Measurements from ENCODE around the gene NT5C1A.

NT5C1A gene

DNA sequence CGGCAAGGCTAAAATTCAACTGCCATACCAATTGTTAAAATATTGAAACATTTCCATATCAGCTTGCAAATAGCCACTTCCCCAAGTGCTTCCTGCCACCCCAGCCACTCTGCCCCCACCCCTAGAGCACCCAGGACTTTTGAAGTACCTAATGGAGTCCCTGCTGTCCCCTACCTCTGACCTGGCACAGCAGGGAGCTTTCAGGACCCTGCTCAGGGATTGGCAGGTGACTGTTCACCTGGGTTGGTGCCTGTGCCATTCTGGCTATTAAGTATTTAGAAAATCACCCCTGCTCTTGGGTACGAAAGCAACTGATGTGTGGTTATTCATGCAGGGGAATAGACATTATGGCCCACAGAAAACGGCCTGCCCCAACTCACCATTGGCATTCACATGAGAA is 28.4 kb upstream of the NT5C1A start:
- H3K4me1 ChIP-seq (ENCODE audit: control insufficient read depth in 1 of 2, insufficient read depth in 1 of 2, low read depth in 1 of 2, low read length in 1 of 2): peaks cover 27 to 39% of the 10 kb centered on the region in 2 experiments
- TF ChIP-seq, protein P1, sequence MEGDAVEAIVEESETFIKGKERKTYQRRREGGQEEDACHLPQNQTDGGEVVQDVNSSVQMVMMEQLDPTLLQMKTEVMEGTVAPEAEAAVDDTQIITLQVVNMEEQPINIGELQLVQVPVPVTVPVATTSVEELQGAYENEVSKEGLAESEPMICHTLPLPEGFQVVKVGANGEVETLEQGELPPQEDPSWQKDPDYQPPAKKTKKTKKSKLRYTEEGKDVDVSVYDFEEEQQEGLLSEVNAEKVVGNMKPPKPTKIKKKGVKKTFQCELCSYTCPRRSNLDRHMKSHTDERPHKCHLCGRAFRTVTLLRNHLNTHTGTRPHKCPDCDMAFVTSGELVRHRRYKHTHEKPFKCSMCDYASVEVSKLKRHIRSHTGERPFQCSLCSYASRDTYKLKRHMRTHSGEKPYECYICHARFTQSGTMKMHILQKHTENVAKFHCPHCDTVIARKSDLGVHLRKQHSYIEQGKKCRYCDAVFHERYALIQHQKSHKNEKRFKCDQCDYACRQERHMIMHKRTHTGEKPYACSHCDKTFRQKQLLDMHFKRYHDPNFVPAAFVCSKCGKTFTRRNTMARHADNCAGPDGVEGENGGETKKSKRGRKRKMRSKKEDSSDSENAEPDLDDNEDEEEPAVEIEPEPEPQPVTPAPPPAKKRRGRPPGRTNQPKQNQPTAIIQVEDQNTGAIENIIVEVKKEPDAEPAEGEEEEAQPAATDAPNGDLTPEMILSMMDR (IDR thresholded peaks at IDR 0.05): no peak
- no peaks in the 10 kb centered on the region for H3K9me3 ChIP-seq
- peak overlapping the region; percentile 25 for H3K27ac ChIP-seq
- no peak overlapping the region for H3K4me3 ChIP-seq (ENCODE audit: low read depth in 1 of 2, low read length in 1 of 2)
- peaks cover 34% of the 10 kb centered on the region for H3K27me3 ChIP-seq
- H3K36me3 ChIP-seq: no peaks in the 10 kb centered on the region

DNA sequence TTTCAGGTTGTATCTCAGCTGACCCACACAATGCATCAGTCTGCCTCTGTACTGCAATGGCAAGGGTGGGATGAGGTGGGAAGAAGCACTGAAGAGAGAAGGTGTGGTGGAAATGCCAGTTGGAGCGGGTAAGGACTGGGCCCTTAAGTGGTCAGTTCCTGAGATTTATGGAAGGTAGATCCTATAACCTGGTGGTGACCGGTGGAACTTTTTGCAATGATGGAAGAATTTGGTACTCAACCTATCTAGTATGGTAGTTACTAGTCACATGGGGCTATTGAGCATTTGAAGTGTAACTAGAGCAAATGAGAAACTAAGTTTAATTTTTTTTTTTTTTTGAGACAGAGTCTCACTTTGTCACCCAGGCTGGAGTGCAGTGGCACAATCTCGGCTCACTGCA is 27.5 kb upstream of the NT5C1A start:
- Histone ChIP-seq H3K4me3 (ENCODE audit: low read depth in 1 of 2, low read length in 1 of 2) (no peak overlapping the region), H3K27me3 (peaks cover 43% of the 10 kb centered on the region), H3K27ac (no peak overlapping the region), H3K9me3 (no peaks in the 10 kb centered on the region), H3K4me1 (ENCODE audit: control insufficient read depth in 1 of 2, insufficient read depth in 1 of 2, low read depth in 1 of 2, low read length in 1 of 2) (peaks cover 25 to 36% of the 10 kb centered on the region in 2 experiments), H3K36me3 (no peaks in the 10 kb centered on the region)
- TF ChIP-seq, protein P1 (IDR thresholded peaks at IDR 0.05): no peak

DNA sequence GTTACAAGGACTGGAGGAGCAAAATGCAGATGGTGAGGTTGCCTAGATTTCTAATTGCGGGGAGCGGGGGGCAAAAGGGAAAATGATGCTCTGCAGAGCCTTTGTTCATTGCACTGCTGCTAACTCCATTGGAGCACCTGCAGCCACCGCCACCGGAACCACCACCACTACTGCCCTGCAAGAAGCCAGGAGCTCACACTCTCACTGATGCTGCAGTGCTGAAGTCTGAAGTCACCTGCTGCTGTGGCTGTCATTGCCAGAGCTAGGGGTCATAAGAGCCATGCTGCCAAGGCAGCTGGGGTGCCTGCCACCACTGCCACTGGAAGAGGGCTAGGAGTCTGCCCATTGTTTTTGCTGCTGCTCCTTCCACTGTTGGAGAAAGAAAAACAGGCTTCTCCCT is 26.7 kb upstream of the NT5C1A start:
- no peaks in the 10 kb centered on the region for H3K9me3 ChIP-seq
- H3K4me3 ChIP-seq (ENCODE audit: low read depth in 1 of 2, low read length in 1 of 2): no peak overlapping the region
- peaks cover 25 to 36% of the 10 kb centered on the region in 2 experiments for H3K4me1 ChIP-seq (ENCODE audit: control insufficient read depth in 1 of 2, insufficient read depth in 1 of 2, low read depth in 1 of 2, low read length in 1 of 2)
- H3K27ac ChIP-seq: no peak overlapping the region
- H3K36me3 ChIP-seq: no peaks in the 10 kb centered on the region
- peaks cover 52% of the 10 kb centered on the region for H3K27me3 ChIP-seq
- TF ChIP-seq, protein P1 (IDR thresholded peaks at IDR 0.05): no peak

DNA sequence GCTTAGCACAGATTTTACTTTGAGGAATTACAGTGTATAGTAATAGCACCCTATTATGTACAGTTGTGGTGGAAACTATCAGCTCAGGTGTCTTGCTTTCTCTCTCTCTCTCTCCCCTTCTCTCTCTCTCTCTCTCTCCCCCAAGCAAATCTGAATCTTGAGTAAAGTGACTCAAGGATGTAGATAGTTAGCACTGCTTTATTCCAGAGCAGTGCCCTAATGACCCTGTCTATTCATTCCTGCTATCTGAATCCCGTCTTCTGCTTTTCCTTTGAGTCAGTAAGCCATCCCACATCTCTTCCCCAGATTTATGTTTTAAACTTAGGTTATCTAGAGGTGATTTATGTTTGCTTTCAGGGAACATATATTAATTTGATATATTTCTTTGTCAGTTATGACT is 24.5 kb upstream of the NT5C1A start:
- Histone ChIP-seq H3K4me3 (ENCODE audit: low read depth in 1 of 2, low read length in 1 of 2) (no peak overlapping the region), H3K27me3 (peaks cover 73% of the 10 kb centered on the region), H3K27ac (no peak overlapping the region), H3K9me3 (no peaks in the 10 kb centered on the region), H3K36me3 (no peaks in the 10 kb centered on the region), H3K4me1 (ENCODE audit: control insufficient read depth in 1 of 2, insufficient read depth in 1 of 2, low read depth in 1 of 2, low read length in 1 of 2) (peaks cover 26 to 34% of the 10 kb centered on the region in 2 experiments)
- TF ChIP-seq, protein P1 (IDR thresholded peaks at IDR 0.05): no peak

DNA sequence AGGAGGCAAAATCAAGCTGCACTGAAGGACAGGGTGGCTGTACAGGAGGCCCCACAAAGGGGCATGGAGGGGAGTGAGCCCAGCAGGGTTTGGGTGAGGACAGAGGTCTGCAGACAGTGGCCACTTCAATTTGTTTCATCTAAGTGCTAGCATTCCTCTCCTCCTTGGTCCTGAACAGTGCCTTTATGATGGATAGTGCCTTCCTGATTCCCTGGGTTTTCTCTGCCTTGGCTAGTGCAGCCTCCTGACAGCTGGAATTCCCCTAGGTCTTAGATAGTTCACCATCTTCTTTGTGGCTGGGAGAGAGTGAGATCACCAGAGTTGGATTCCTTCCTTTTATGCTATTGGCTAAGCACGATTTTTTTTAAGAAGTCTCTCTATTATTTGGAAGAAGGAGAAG is 23.1 kb upstream of the NT5C1A start:
- Histone ChIP-seq H3K27ac (no peak overlapping the region), H3K27me3 (peaks cover 87% of the 10 kb centered on the region), H3K9me3 (no peaks in the 10 kb centered on the region), H3K36me3 (no peaks in the 10 kb centered on the region), H3K4me1 (ENCODE audit: control insufficient read depth in 1 of 2, insufficient read depth in 1 of 2, low read depth in 1 of 2, low read length in 1 of 2) (peaks cover 18 to 27% of the 10 kb centered on the region in 2 experiments), H3K4me3 (ENCODE audit: low read depth in 1 of 2, low read length in 1 of 2) (no peak overlapping the region)
- TF ChIP-seq, protein P1 (IDR thresholded peaks at IDR 0.05): no peak

DNA sequence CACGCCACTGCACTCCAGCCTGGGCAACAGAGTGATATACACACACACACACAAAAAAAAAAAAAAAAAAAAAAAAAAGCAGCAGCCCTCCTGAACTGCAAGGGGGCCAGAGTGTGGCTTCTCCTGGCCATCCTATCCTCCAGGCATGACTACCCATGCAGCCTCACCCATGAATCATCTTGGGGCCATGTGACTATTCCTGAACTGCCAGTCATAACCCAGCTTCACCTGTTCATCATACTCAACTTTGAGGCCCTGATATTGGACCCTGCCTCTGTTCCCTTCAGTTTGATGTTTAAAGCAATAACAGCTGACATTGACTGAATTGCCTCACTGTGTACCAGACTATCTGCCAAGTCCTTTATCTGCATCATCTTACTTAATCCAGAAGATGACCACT is 22.1 kb upstream of the NT5C1A start:
- Histone ChIP-seq H3K4me3 (ENCODE audit: low read depth in 1 of 2, low read length in 1 of 2) (no peak overlapping the region), H3K9me3 (no peaks in the 10 kb centered on the region)

More for the DNA sequence above, 22.1 kb upstream of the NT5C1A start:
- peaks cover 15 to 18% of the 10 kb centered on the region in 2 experiments for H3K4me1 ChIP-seq (ENCODE audit: control insufficient read depth in 1 of 2, insufficient read depth in 1 of 2, low read depth in 1 of 2, low read length in 1 of 2)
- H3K36me3 ChIP-seq: no peaks in the 10 kb centered on the region
- no peak overlapping the region for H3K27ac ChIP-seq
- TF ChIP-seq, protein P1 (IDR thresholded peaks at IDR 0.05): no peak
- H3K27me3 ChIP-seq: peaks cover 97% of the 10 kb centered on the region
